Measurements from ENCODE around the gene SRPRB.

Gene SRPRB

DNA sequence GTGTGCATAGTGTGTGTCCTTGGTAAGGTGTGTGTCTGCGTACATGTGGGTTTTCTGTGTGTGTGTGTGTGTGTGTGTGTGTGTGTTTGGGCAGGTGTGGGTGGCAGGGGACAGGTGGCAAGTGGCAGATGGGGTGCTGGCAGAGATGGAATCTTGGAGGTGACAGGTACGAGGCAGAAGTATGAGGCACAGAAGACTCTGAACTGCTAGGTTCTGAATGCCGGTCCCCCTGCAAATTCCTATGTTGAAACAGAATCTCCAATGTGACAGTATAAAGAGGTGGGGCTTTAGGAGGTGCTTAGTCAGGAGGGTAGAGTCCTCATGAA is 29.8 kb downstream of the SRPRB start:
- Histone ChIP-seq H3K27me3 (ENCODE audit: control insufficient read depth, insufficient read depth, low read length) (no peaks in the 10 kb centered on the region), H3K36me3 (ENCODE audit: control insufficient read depth, insufficient read depth, low read length) (no peaks in the 10 kb centered on the region), H3K27ac (no peak overlapping the region), H3K79me2 (no peaks in the 10 kb centered on the region), H3K4me3 (ENCODE audit: low read depth, low read length) (no peak overlapping the region), H3K9me3 (ENCODE audit: control insufficient read depth, low read length) (no peaks in the 10 kb centered on the region), H3K4me1 (no peaks in the 10 kb centered on the region), H3K9ac (no peak overlapping the region), H3K4me2 (ENCODE audit: low read length) (no peak overlapping the region), H2AFZ (no peak overlapping the region)
- TF ChIP-seq, protein P1, sequence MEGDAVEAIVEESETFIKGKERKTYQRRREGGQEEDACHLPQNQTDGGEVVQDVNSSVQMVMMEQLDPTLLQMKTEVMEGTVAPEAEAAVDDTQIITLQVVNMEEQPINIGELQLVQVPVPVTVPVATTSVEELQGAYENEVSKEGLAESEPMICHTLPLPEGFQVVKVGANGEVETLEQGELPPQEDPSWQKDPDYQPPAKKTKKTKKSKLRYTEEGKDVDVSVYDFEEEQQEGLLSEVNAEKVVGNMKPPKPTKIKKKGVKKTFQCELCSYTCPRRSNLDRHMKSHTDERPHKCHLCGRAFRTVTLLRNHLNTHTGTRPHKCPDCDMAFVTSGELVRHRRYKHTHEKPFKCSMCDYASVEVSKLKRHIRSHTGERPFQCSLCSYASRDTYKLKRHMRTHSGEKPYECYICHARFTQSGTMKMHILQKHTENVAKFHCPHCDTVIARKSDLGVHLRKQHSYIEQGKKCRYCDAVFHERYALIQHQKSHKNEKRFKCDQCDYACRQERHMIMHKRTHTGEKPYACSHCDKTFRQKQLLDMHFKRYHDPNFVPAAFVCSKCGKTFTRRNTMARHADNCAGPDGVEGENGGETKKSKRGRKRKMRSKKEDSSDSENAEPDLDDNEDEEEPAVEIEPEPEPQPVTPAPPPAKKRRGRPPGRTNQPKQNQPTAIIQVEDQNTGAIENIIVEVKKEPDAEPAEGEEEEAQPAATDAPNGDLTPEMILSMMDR (IDR thresholded peaks at IDR 0.05), result no peak

DNA sequence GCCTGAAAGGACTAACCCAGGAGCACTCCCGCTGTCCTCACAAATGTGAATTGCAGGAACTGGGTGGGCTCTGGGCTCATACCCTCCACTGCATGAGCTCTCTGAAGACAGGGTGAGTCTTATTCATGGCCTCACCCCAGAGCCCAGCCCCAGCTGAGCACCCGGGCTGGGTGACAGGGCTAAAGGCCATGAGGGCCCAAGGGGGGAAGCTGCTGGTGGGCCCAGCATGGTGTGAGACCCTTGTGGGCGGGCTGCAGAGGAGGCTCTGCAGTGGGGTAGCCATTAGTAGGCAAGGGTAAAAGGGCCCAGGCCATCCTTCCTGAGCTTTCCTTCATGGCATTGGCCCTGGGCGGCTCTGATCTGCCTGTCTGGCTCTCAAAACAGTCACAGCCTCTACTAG is 30.3 kb downstream of the SRPRB start:
- Histone ChIP-seq H3K4me1 (no peaks in the 10 kb centered on the region), H3K27me3 (ENCODE audit: control insufficient read depth, insufficient read depth, low read length) (no peaks in the 10 kb centered on the region), H3K79me2 (no peaks in the 10 kb centered on the region), H3K9ac (no peak overlapping the region), H3K4me2 (ENCODE audit: low read length) (no peak overlapping the region), H2AFZ (no peak overlapping the region), H3K36me3 (ENCODE audit: control insufficient read depth, insufficient read depth, low read length) (no peaks in the 10 kb centered on the region), H3K27ac (no peak overlapping the region), H3K4me3 (ENCODE audit: low read depth, low read length) (no peak overlapping the region), H3K9me3 (ENCODE audit: control insufficient read depth, low read length) (no peaks in the 10 kb centered on the region)
- TF ChIP-seq, protein P1 (IDR thresholded peaks at IDR 0.05), result no peak

DNA sequence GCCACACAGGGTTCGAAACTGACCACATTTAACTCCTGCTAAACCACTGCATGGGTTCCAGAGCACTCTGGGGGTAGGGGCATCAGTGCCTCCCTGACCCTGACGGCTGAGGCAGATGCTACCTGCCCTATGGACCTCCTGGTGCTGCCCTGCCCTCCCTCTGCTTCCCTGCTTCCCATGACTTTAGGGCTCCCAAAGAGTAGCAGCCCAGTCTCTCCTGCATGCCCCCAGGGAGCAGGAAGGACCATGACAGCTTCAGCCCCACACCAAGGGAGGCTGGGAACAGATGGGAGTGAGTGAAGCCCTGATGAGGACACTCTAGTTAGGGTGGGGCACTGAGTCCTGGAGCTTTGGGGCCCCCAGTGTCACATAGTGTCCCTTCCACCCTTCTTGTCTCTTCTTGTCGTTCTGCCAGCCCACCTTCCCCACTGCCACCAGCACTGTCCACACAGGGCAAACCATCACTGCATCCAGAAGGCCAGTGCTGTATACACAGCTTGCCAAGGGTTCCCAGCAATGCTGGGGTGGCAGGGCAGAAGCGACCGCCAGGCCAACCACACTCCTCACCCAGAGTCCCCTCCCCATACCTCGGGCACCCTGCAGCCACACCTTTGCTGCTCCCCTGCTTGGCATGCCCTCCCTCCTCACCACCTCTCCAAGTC is 31.0 kb downstream of the SRPRB start:
- Histone ChIP-seq H3K79me2 (no peaks in the 10 kb centered on the region), H3K27me3 (ENCODE audit: control insufficient read depth, insufficient read depth, low read length) (no peaks in the 10 kb centered on the region), H3K4me1 (no peaks in the 10 kb centered on the region), H3K4me3 (ENCODE audit: low read depth, low read length) (no peak overlapping the region), H3K27ac (no peak overlapping the region), H3K36me3 (ENCODE audit: control insufficient read depth, insufficient read depth, low read length) (no peaks in the 10 kb centered on the region), H2AFZ (no peak overlapping the region), H3K4me2 (ENCODE audit: low read length) (no peak overlapping the region), H3K9ac (no peak overlapping the region), H3K9me3 (ENCODE audit: control insufficient read depth, low read length) (no peaks in the 10 kb centered on the region)
- TF ChIP-seq, protein P1 (IDR thresholded peaks at IDR 0.05), result no peak

DNA sequence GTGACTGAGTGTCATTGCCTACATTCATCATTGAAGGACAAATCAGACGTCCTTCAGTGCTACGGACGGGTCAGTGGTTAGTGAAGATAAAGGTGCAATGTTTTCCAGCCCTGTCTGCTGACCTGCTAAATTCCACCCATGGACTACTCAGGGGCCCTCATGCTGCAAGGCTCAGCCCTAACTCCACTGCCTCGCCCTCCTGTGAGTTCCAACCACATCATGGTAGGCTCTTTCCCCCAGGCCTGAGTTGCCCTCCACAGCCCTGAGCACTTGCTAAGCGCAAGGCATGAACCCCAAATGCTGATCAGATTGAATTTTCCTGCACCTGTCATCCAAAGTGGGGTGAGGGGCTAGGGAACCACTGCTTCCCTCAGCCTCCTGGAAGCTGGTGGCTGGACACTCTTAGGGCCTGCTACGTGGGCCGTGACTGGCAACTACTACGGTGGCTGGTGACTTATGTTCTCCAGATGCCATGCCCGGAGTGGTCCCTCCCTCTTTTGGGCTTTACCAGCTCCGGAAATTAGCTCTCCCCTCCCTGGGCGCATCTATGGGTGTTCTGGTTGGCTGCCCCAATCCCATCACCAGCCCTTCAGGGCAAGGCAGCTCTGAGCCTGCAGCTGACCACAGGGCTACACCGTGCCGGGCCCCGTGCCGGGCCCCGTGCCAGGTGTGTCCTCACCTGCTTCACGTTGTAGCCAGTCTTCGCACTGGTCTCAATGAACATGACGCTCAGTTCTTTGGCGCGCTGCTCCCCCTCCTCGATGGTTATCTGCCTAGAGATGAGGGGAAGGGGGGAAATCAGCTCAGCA is 32.1 kb downstream of the SRPRB start:
- H3K27ac ChIP-seq, result no peak overlapping the region
- no peak overlapping the region for H3K4me3 ChIP-seq (ENCODE audit: low read depth, low read length)
- no peaks in the 10 kb centered on the region for H3K36me3 ChIP-seq (ENCODE audit: control insufficient read depth, insufficient read depth, low read length)
- TF ChIP-seq, protein P1 (IDR thresholded peaks at IDR 0.05), result no peak
- no peaks in the 10 kb centered on the region for H3K9me3 ChIP-seq (ENCODE audit: control insufficient read depth, low read length)
- H2AFZ ChIP-seq, result no peak overlapping the region
- no peak overlapping the region for H3K9ac ChIP-seq
- H3K4me1 ChIP-seq, result no peaks in the 10 kb centered on the region
- no peaks in the 10 kb centered on the region for H3K79me2 ChIP-seq
- H3K4me2 ChIP-seq (ENCODE audit: low read length), result no peak overlapping the region
- H3K27me3 ChIP-seq (ENCODE audit: control insufficient read depth, insufficient read depth, low read length), result no peaks in the 10 kb centered on the region
